Hepatocyte (in vitro differentiated cells): Measurements from ENCODE around the gene NCAM1.

Experiments used
- CTCF ChIP-seq: fragments of 200-600 bp; sonication (generic); IDR thresholded peaks from 2 replicates; pipeline ENCODE4 v1.5.1; 2016; ENCODE audit warnings: antibody characterized with exemption, mild to moderate bottlenecking; ENCODE audit not compliant: poor library complexity
- EZH2 ChIP-seq: fragments of 200-600 bp; sonication (generic); IDR thresholded peaks from 2 replicates; pipeline ENCODE4 v1.6.1; 2016; ENCODE audit warnings: antibody characterized with exemption, mild to moderate bottlenecking, borderline replicate concordance

- TF ChIP-seq CTCF: no peak
- TF ChIP-seq EZH2: no peak
These were observed 176.7 kb downstream of the NCAM1 start for GRCh38 chr11:113137713-113138529.
